ENCODE results near the gene CAPN12.
A peak's percentile ranks its signal among the peaks of the same experiment; 100 is the strongest.

The CAPN12 gene

DNA sequence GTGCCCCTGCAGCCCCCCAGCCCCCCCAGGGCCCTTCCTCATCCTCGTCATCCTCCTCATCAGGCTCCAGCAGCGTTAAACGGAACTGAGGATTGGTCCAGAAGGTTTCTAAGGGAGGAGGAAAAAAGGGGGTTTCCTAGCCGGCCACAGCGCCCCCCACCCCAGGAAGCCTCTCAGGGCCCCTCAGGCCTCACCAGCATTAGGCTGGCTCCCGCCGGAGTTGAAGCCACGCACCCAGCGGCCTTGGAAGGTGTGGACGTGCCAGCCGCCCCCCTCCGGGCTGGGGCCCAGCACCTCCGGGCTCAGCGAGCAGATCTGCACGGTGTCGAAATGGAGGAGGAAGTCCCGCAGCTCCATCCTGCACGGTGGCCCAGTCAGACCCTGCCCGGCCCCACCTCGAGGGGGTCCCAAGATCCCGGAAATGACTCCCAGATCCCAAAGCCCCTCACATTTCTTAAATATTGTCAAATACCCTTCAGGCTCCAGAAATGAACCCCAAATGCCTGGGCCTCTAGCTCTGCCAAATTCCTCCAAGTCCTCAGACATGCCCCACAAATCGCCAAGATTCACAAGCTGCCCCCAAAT lies 6.9 kb downstream of the CAPN12 start:
- WGBS, 2 experiments (ENCODE audit: insufficient coverage in 2 of 2), result 82 to 86% methylated on average over 17 of the region's 22 CpGs

DNA sequence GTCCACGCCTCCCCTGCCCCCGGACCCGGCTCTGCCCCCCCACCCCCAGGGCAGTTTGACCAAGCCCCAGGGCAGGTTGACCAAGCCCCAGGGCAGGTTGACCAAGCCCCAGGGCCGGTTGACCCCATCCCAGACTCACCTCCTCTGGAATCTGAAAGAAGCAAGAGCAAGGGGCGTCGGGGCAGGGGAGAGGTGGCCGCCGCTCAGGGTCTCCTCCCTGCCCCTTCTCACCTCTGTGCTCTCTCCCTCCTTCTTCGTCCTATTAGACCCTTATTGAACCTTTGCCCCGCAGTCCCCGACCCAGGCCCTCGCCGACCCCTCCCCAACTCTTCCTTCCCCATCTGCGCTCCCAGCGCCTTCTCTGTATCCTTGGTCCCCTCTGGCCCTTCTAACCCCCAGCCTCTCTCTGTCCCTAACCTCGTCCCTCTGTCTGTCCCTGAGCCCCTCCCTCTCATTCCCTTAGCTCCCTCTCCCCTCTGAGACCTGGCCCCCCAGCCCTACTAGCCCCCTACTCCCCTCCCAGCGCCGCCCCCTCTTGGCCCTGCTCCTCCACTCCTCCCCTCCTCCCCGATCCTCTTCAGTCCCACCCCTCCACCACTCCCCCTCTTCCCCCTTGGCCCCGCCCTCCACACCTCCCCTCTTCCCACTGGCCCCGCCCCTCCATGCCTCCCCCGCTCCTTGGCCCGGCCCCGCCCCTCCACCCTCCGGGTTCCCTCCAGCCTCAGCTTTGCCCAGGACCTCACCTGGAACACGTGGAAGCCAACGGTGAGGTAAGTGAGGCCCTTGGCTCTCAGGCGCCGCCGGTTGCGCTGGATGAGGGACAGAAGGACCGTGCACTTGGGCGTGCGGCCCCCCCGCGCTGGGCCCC lies 7.6 kb downstream of the CAPN12 start:
- Histone ChIP-seq H3K4me3 (ENCODE audit: extremely low read depth, insufficient read depth, low read length, poor library complexity, severe bottlenecking) (peak overlapping the region; percentile 36), H3K9me3 (ENCODE audit: control insufficient read depth, low read length) (no peaks in the 10 kb centered on the region), H3K36me3 (ENCODE audit: control insufficient read depth, insufficient read depth, low read length) (peaks cover 7% of the 10 kb centered on the region), H3K4me1 (ENCODE audit: control insufficient read depth, insufficient read depth, low read length, poor library complexity, severe bottlenecking) (peaks cover 15% of the 10 kb centered on the region), H3K27ac (ENCODE audit: low read depth, low read length, severe bottlenecking) (no peak overlapping the region)
- WGBS, 2 experiments (ENCODE audit: insufficient coverage in 2 of 2), result 8 to 11% methylated on average over 15 to 20 of the region's 36 CpGs

More for the DNA sequence above, 6.9 kb downstream of the CAPN12 start:
- peaks cover 15% of the 10 kb centered on the region for H3K4me1 ChIP-seq (ENCODE audit: control insufficient read depth, insufficient read depth, low read length, poor library complexity, severe bottlenecking)
- no peaks in the 10 kb centered on the region for H3K9me3 ChIP-seq (ENCODE audit: control insufficient read depth, low read length)
- no peaks in the 10 kb centered on the region for H3K36me3 ChIP-seq (ENCODE audit: control insufficient read depth, insufficient read depth, low read length)
- no peak overlapping the region for H3K27ac ChIP-seq (ENCODE audit: low read depth, low read length, severe bottlenecking)
- no peak overlapping the region for H3K4me3 ChIP-seq (ENCODE audit: extremely low read depth, insufficient read depth, low read length, poor library complexity, severe bottlenecking)

DNA sequence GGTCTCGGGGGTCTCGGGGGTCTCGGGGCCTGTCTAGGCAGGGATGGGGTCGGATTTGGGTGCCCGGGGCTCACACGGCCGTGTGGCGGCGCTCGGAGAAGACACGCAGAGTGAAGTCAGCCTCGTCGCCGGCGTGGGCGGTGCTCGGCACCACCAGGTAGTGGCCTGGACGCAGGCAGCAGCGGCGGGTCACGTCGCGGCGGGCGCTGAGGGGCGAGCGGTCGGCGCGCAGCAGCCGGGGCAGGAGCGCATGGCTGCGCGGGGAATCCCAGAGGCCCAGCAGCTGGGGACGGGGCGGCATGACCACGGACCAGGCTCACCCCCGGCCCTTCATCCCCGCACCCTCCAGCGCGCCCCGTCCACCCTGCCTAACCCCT lies 8.2 kb downstream of the CAPN12 start:
- H3K27ac ChIP-seq (ENCODE audit: low read depth, low read length, severe bottlenecking), result no peak overlapping the region
- WGBS, 2 experiments (ENCODE audit: insufficient coverage in 2 of 2), result 4 to 5% methylated on average over 28 to 30 of the region's 42 CpGs
- peaks cover 15% of the 10 kb centered on the region for H3K4me1 ChIP-seq (ENCODE audit: control insufficient read depth, insufficient read depth, low read length, poor library complexity, severe bottlenecking)
- no peaks in the 10 kb centered on the region for H3K9me3 ChIP-seq (ENCODE audit: control insufficient read depth, low read length)
- peak overlapping the region; percentile 36 for H3K4me3 ChIP-seq (ENCODE audit: extremely low read depth, insufficient read depth, low read length, poor library complexity, severe bottlenecking)
- H3K36me3 ChIP-seq (ENCODE audit: control insufficient read depth, insufficient read depth, low read length), result peaks cover 13% of the 10 kb centered on the region

DNA sequence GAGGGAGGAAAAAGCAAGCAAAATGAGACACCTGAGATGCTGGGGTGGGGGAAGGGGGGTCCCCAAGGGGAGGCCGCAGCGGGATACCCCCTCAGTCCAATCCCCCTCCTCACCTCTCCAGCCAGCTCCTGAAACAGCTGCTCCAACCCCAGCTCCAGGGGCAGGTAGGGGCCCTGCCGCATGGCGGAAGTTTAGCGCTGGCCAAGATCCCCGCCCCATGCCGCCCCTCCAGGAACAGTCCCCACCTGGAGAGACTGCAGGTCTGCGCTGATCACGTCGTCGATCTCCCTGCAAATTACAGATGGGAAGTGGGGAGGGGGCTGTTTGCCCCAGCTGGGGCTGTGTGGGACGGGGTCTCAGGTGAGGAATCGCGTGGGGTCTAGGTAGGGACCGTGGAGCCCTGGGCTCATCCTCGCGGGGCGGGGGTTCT lies 9.0 kb downstream of the CAPN12 start:
- Histone ChIP-seq H3K4me3 (ENCODE audit: extremely low read depth, insufficient read depth, low read length, poor library complexity, severe bottlenecking) (no peak overlapping the region), H3K36me3 (ENCODE audit: control insufficient read depth, insufficient read depth, low read length) (peaks cover 21% of the 10 kb centered on the region), H3K9me3 (ENCODE audit: control insufficient read depth, low read length) (no peaks in the 10 kb centered on the region), H3K4me1 (ENCODE audit: control insufficient read depth, insufficient read depth, low read length, poor library complexity, severe bottlenecking) (peaks cover 15% of the 10 kb centered on the region), H3K27ac (ENCODE audit: low read depth, low read length, severe bottlenecking) (no peak overlapping the region)
- WGBS, 2 experiments (ENCODE audit: insufficient coverage in 2 of 2), result 31 to 36% methylated on average over 5 to 9 of the region's 18 CpGs

DNA sequence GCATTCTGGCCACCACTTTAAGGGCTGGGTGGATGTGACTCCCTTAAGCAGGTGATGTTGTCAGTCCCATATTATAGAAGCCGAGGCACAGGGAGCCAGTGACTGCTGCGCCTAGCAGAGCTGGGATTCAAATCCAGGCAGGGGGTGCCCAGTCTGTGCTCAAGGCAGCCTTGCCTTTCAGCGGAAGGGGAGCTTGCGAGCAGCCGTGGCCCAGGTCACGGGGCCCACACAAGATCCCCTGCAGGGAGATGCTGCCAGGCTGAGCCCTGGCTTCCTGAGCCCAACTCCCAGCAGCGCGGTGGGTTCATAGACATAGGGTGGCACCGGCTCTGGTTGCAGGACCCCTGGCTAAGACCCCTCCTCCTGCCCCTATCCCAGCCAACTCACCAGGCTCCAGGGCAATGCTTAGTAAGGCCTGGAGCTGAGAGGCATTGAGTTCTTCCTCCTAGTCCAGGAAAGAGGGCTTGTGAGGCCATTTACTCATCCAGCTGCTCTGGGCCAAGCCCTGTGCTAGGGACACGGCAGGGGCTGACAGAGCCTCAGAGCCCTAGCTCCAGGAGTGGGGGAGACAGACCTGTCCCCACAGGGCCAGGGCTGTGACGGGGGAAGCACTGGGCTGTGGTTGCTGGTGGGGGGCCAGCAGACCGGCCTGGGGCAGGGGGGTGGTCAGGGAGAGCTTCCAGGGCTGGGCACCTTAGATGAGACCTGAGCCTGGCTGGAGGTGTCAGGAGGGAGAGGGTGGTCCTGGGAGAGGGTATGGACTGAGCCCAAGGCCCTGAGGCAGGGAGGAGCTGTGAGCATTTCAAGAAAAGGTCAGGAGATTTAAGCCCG lies 9.6 kb downstream of the CAPN12 start:
- H3K36me3 ChIP-seq (ENCODE audit: control insufficient read depth, insufficient read depth, low read length), result peaks cover 27% of the 10 kb centered on the region
- 75 to 76% methylated on average over 11 to 12 of the region's 13 CpGs for WGBS, 2 experiments (ENCODE audit: insufficient coverage in 2 of 2)
- no peak overlapping the region for H3K4me3 ChIP-seq (ENCODE audit: extremely low read depth, insufficient read depth, low read length, poor library complexity, severe bottlenecking)
- H3K4me1 ChIP-seq (ENCODE audit: control insufficient read depth, insufficient read depth, low read length, poor library complexity, severe bottlenecking), result peaks cover 15% of the 10 kb centered on the region
- H3K9me3 ChIP-seq (ENCODE audit: control insufficient read depth, low read length), result no peaks in the 10 kb centered on the region
- peak overlapping the region; percentile 43 for H3K27ac ChIP-seq (ENCODE audit: low read depth, low read length, severe bottlenecking)

- no CpG with 5 or more reads among the region's 4 CpGs for WGBS, 2 experiments (ENCODE audit: insufficient coverage in 2 of 2)
- Histone ChIP-seq H3K9me3 (ENCODE audit: control insufficient read depth, low read length) (no peaks in the 10 kb centered on the region), H3K4me1 (ENCODE audit: control insufficient read depth, insufficient read depth, low read length, poor library complexity, severe bottlenecking) (peaks cover 15% of the 10 kb centered on the region), H3K36me3 (ENCODE audit: control insufficient read depth, insufficient read depth, low read length) (peaks cover 30% of the 10 kb centered on the region), H3K27ac (ENCODE audit: low read depth, low read length, severe bottlenecking) (peak overlapping the region; percentile 43), H3K4me3 (ENCODE audit: extremely low read depth, insufficient read depth, low read length, poor library complexity, severe bottlenecking) (no peak overlapping the region)
These were observed 10.2 kb downstream of the CAPN12 start for GRCh38 chr19:38734176-38734425.

- no peak overlapping the region for H3K27ac ChIP-seq (ENCODE audit: low read depth, low read length, severe bottlenecking)
- peaks cover 34% of the 10 kb centered on the region for H3K36me3 ChIP-seq (ENCODE audit: control insufficient read depth, insufficient read depth, low read length)
- no peaks in the 10 kb centered on the region for H3K9me3 ChIP-seq (ENCODE audit: control insufficient read depth, low read length)
- peaks cover 16% of the 10 kb centered on the region for H3K4me1 ChIP-seq (ENCODE audit: control insufficient read depth, insufficient read depth, low read length, poor library complexity, severe bottlenecking)
- 79 to 94% methylated on average over 3 to 6 of the region's 6 CpGs for WGBS, 2 experiments (ENCODE audit: insufficient coverage in 2 of 2)
- no peak overlapping the region for H3K4me3 ChIP-seq (ENCODE audit: extremely low read depth, insufficient read depth, low read length, poor library complexity, severe bottlenecking)
These were observed 10.6 kb downstream of the CAPN12 start for GRCh38 chr19:38733493-38734175.

GRCh38 chr19:38733241-38733492 lies 11.1 kb downstream of the CAPN12 start:
- peaks cover 19% of the 10 kb centered on the region for H3K4me1 ChIP-seq (ENCODE audit: control insufficient read depth, insufficient read depth, low read length, poor library complexity, severe bottlenecking)
- no peak overlapping the region for H3K4me3 ChIP-seq (ENCODE audit: extremely low read depth, insufficient read depth, low read length, poor library complexity, severe bottlenecking)
- WGBS, 2 experiments (ENCODE audit: insufficient coverage in 2 of 2), result 83 to 100% methylated on average over 1 of the region's 1 CpG
- H3K9me3 ChIP-seq (ENCODE audit: control insufficient read depth, low read length), result no peaks in the 10 kb centered on the region
- H3K27ac ChIP-seq (ENCODE audit: low read depth, low read length, severe bottlenecking), result no peak overlapping the region
- peaks cover 36% of the 10 kb centered on the region for H3K36me3 ChIP-seq (ENCODE audit: control insufficient read depth, insufficient read depth, low read length)

DNA sequence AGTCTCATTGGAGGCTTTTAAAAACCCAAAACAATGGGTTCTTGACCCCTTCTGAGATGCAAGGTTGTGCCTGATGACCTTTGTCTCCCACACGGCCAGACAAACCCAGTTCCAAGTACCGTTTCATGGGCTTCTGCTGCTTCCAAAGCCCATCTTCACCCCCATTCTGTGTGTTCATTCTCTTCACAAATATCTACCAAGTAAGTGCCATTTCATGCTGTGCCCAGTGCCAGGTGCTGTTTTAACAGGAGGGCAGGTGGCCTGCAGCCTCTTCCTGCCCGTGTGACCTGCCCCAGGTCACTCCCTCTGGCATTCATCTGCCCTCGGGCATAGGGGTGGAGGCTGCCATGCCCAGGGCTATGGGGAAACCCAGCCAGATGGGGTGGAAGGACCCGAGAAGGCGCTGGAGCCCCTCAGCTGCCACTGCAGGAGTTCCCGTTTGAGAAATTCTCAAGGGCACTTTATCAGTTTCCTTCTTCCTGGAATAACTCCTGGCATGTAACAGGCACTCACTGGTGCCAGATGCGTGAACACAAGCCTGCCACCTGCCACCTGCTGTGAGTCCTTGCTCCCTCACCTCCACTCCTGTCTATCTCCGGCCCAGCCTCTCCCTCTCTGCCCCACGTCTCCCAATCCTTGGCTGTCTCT lies 12.5 kb downstream of the CAPN12 start:
- no peak overlapping the region for H3K27ac ChIP-seq (ENCODE audit: low read depth, low read length, severe bottlenecking)
- no peaks in the 10 kb centered on the region for H3K9me3 ChIP-seq (ENCODE audit: control insufficient read depth, low read length)
- peaks cover 32% of the 10 kb centered on the region for H3K4me1 ChIP-seq (ENCODE audit: control insufficient read depth, insufficient read depth, low read length, poor library complexity, severe bottlenecking)
- WGBS, 2 experiments (ENCODE audit: insufficient coverage in 2 of 2), result 86 to 95% methylated on average over 10 of the region's 10 CpGs
- peaks cover 50% of the 10 kb centered on the region for H3K36me3 ChIP-seq (ENCODE audit: control insufficient read depth, insufficient read depth, low read length)
- H3K4me3 ChIP-seq (ENCODE audit: extremely low read depth, insufficient read depth, low read length, poor library complexity, severe bottlenecking), result no peak overlapping the region
